GM12878 (cell line): Measurements from ENCODE around the gene AP2B1. TPM values are rescaled to one million over a fixed set of nuclear protein-coding genes. Genes with fewer than 3 reads are reported as not detected.

Source experiments
- ATAC-seq: fragments of 200-7000 bp; cut with Tn5 transposase; 3 replicates; pipeline ENCODE4 v1.9.1; 2020; ENCODE audit warnings: mild to moderate bottlenecking, moderate library complexity
- BruUV-seq: library from RNA; stranded (reverse); fragments of 400-500 nt; replicated peaks from 2 replicates; lab custom pipeline; 2021; lab: Mats Ljungman, UMichigan
- CTCF ChIA-PET: fragments of 300-600 bp; sonication (Branson Sonifier 250); formaldehyde crosslinking; extraction: SDS; loops from one replicate; lab custom pipeline; 2021; ENCODE audit warnings: inconsistent platforms; lab: Yijun Ruan, JAX
- POLR2A ChIA-PET: fragments of 350-600 bp; formaldehyde crosslinking; extraction: SDS; loops from one replicate; lab custom pipeline; 2021; ENCODE audit warnings: inconsistent platforms; lab: Charles Lee
- RAD21 ChIA-PET: fragments of 300-600 bp; sonication (Branson Sonifier 250); formaldehyde crosslinking; loops from one replicate; lab custom pipeline; 2023; ENCODE audit warnings: antibody characterized with exemption; ENCODE audit not compliant: unreplicated experiment; lab: Charles Lee
- SMC1A ChIA-PET: fragments of 300-600 bp; sonication (Branson Sonifier 250); formaldehyde crosslinking; loops from one replicate; lab custom pipeline; 2023; ENCODE audit not compliant: unreplicated experiment, uncharacterized antibody; lab: Charles Lee
- DNase-seq: peaks from one replicate; pipeline ENCODE4 v3.0.0-alpha.2; 2011; ENCODE audit warnings: low read depth, low spot score
- FAIRE-seq: peaks from 3 replicates; lab custom pipeline; 2011; peaks lifted over from hg19 to GRCh38; lab: Jason Lieb, UNC
- H2AFZ ChIP-seq: 2 replicates; pipeline ENCODE4 v1.6.0; 2011; ENCODE audit warnings: low read depth, low read length, control low read depth; ENCODE audit not compliant: control insufficient read depth
- H3K27ac ChIP-seq: 2 replicates; pipeline ENCODE4 v1.5.1; 2011; ENCODE audit warnings: control low read depth; ENCODE audit not compliant: control insufficient read depth, insufficient read depth
- H3K27me3 ChIP-seq, 2 experiments: replicated peaks in 1 of 2; 2 replicates each; pipeline versions ENCODE4 v1.6.0 to v1.6.1; 2011; ENCODE audit warnings: low read length in 1 of 2; ENCODE audit not compliant: control insufficient read depth in 2 of 2, insufficient read depth in 2 of 2
- H3K36me3 ChIP-seq, 2 experiments: 2 replicates each; pipeline ENCODE4 v1.5.1; 2011; ENCODE audit warnings: low read length in 1 of 2; ENCODE audit not compliant: control insufficient read depth in 2 of 2, insufficient read depth in 2 of 2
- H3K4me1 ChIP-seq: 2 replicates; pipeline ENCODE4 v1.6.1; 2011; ENCODE audit warnings: mild to moderate bottlenecking, low read length, moderate library complexity, mixed read lengths; ENCODE audit not compliant: control insufficient read depth, insufficient read depth
- H3K4me2 ChIP-seq: 2 replicates; pipeline ENCODE4 v1.6.0; 2011; ENCODE audit warnings: control low read depth; ENCODE audit not compliant: control insufficient read depth, insufficient read depth
- H3K4me3 ChIP-seq: fragments of 200-600 bp; sonication (generic); 2 replicates; pipeline ENCODE4 v1.5.1; 2016
- H3K79me2 ChIP-seq: 2 replicates; pipeline ENCODE4 v1.6.0; 2011; ENCODE audit warnings: low read length; ENCODE audit not compliant: control insufficient read depth, insufficient read depth
- H3K9ac ChIP-seq: 2 replicates; pipeline ENCODE4 v1.8.0; 2011; ENCODE audit warnings: low read length, control low read depth, mixed read lengths; ENCODE audit not compliant: control insufficient read depth, insufficient read depth
- H3K9me3 ChIP-seq: replicated peaks from 3 replicates; pipeline ENCODE4 v1.5.1; 2011; ENCODE audit warnings: mild to moderate bottlenecking, low read length; ENCODE audit not compliant: control insufficient read depth, insufficient read depth
- H4K20me1 ChIP-seq: 2 replicates; pipeline ENCODE4 v1.6.0; 2011; ENCODE audit not compliant: control insufficient read depth, insufficient read depth
- DPF2 ChIP-seq: fragments of 450-650 bp; IDR thresholded peaks from 2 replicates; pipeline ENCODE4 v1.6.1; 2017; ENCODE audit warnings: mild to moderate bottlenecking
- ESRRA ChIP-seq: IDR thresholded peaks from 2 replicates; pipeline ENCODE4 v1.6.1; 2012; ENCODE audit warnings: mild to moderate bottlenecking, low read length, improper control_type of control experiment
- GABPA ChIP-seq: IDR thresholded peaks from 2 replicates; pipeline ENCODE4 v1.6.1; 2014; ENCODE audit warnings: antibody characterized with exemption, low read depth, mild to moderate bottlenecking, inconsistent platforms
- PKNOX1 ChIP-seq: fragments of 450-650 bp; IDR thresholded peaks from 2 replicates; pipeline ENCODE4 v1.6.1; 2016; ENCODE audit warnings: mild to moderate bottlenecking
- PRDM15 ChIP-seq: fragments of 450-650 bp; formaldehyde crosslinking; IDR thresholded peaks from 2 replicates; pipeline ENCODE4 v1.4.0; 2020; ENCODE audit warnings: mild to moderate bottlenecking, moderate library complexity
- STAT1 ChIP-seq: fragments of 450-650 bp; conservative IDR thresholded peaks from 2 replicates; pipeline ENCODE4 v1.6.1; 2014; ENCODE audit warnings: antibody characterized with exemption, mild to moderate bottlenecking
- STAT3 ChIP-seq: IDR thresholded peaks from 2 replicates; pipeline ENCODE4 v1.6.1; 2011; ENCODE audit warnings: low read depth, low read length, improper control_type of control experiment
- TCF3 ChIP-seq: IDR thresholded peaks from 2 replicates; pipeline ENCODE4 v1.6.1; 2012; ENCODE audit warnings: low read depth, mild to moderate bottlenecking, low read length, borderline replicate concordance; ENCODE audit not compliant: insufficient read depth
- ZNF592 ChIP-seq: fragments of 450-650 bp; IDR thresholded peaks from 2 replicates; pipeline ENCODE4 v1.6.1; 2017; ENCODE audit warnings: mild to moderate bottlenecking, moderate library complexity
- WGBS: methylation state at CpG from one replicate; pipeline ENCODE4 v1.1.6; 2016; ENCODE audit warnings: low lambda C conversion rate; ENCODE audit not compliant: insufficient replicate concordance, insufficient coverage; ENCODE audit errors: missing lambda C conversion rate; 5-methylcytosine and 5-hydroxymethylcytosine counted together
- in situ Hi-C: fragments of 300-500 bp; cut with MboI; formaldehyde crosslinking; loops from 9 replicates; pipeline ENCODE4 v1.14.3; 2018; ENCODE audit warnings: mixed read lengths
- intact Hi-C: fragments of 100-400 bp; cut with micrococcal nuclease; formaldehyde crosslinking; loops from one replicate; pipeline ENCODE4 v1.14.2; 2022; ENCODE audit not compliant: unreplicated experiment
- polyA plus RNA-seq, 11 experiments: library from polyadenylated mRNA; depleted of rRNA in 4 of 11; unstranded in 6 of 11; stranded (reverse) in 5 of 11; fragments of >200 nt; fragmentation: Nextera tagmentation in 4 of 11; fragmentation: Illumina TruSeq in 1 of 11; extraction: Ambion mirVana in 4 of 11; extraction: Trizol in 1 of 11; gene quantifications; 1 replicate in 1 of 11; 2 replicates in 10 of 11; pipeline versions ENCODE4 v1.2.1 to v1.2.3, GENCODE V29; 2011 to 2016; ENCODE audit warnings: inconsistent platforms in 2 of 11, missing spikeins in 2 of 11, low read depth in 1 of 11
- total RNA-seq, 4 experiments: library from RNA; depleted of rRNA in 3 of 4; stranded (reverse); fragments of >200 nt in 3 of 4; fragmentation: Illumina TruSeq in 1 of 4; extraction: Trizol in 1 of 4; gene quantifications; 2 replicates each; pipeline versions ENCODE4 v1.2.1 to v1.2.3, GENCODE V29; 2013 to 2021

AP2B1 gene
- total and polyA plus RNA-seq, 10 of the 15 experiments (the other 5 are each of a cell fraction or from before 2014, with no cell fraction given): 18.6 to 112 (median 53.9) TPM

- WGBS: 18% methylated on average over 10 of the region's 10 CpGs
- POLR2A ChIA-PET: no interaction called here
- in situ Hi-C loops (no loop called here), intact Hi-C loops (no loop called here)
- FAIRE-seq (no peak), DNase-seq (no peak), ATAC-seq (no peak)
- BruUV-seq: no TSS peak
- Histone ChIP-seq H4K20me1 (no peaks in the 10 kb centered on the region), H3K27me3 (peaks cover 5 to 6% of the 10 kb centered on the region in 2 experiments), H3K79me2 (no peaks in the 10 kb centered on the region), H3K4me2 (no peak overlapping the region), H3K9ac (no peak overlapping the region), H3K4me1 (no peaks in the 10 kb centered on the region), H2AFZ (no peak overlapping the region), H3K4me3 (no peak overlapping the region), H3K9me3 (no peaks in the 10 kb centered on the region), H3K36me3 (no peaks in the 10 kb centered on the region), H3K27ac (no peak overlapping the region)
- CTCF ChIA-PET: interaction anchor here (1.5 kb wide), 1 partner anchor 31 kb away, joined by 3 read pairs; no protein-coding TSS in a partner anchor
- TF ChIP-seq GABPA: no peak
- no peak for TF ChIP-seq PRDM15 (CRISPR knock-in tag)
- no peak for TF ChIP-seq STAT3
- no peak for TF ChIP-seq ZNF592
- TF ChIP-seq PKNOX1: no peak
- no peak for TF ChIP-seq TCF3
- no peak for TF ChIP-seq DPF2
- no peak for TF ChIP-seq STAT1
- no peak for TF ChIP-seq ESRRA
- RAD21 ChIA-PET: no interaction called here
- SMC1A ChIA-PET: no interaction called here
These were observed 186.7 kb downstream of the AP2B1 start for GRCh38 chr17:35773679-35774425.
